Superior temporal gyrus (tissue), 1 donor: ENCODE data around the gene HSPG2.
A peak's percentile ranks its signal among the peaks of the same experiment; 100 is the strongest.
"Not testable (repeated sequence)": the region's sequence is repeated elsewhere in the genome, so short reads cannot be mapped to it uniquely, and the experiment has no call there.

Experiments
- DNase-seq: peaks from one replicate; pipeline ENCODE4 v3.0.0-alpha.2; 2016; ENCODE audit errors: extremely low spot score

HSPG2 gene

DNA sequence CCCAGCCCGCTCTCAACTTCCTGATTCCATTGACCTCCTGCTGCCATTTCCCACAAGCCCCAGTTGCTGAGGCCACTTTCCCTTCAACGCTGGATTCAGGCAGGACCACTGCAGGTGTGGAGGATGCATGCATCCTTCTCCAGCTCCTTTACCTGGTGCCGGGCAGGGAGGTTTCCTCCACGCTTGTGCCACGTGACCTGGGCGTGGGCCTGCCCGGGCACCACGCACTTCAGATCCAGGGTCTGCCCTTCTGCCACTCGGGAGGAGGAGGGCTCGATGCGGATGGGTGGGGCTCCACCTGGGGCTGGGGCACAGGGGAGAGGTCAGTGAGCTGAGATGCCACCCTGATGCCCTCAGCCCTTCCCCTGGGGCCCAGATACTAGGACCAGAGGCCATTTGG lies 93.1 kb downstream of the HSPG2 start:
- DNase-seq: no peak

DNA sequence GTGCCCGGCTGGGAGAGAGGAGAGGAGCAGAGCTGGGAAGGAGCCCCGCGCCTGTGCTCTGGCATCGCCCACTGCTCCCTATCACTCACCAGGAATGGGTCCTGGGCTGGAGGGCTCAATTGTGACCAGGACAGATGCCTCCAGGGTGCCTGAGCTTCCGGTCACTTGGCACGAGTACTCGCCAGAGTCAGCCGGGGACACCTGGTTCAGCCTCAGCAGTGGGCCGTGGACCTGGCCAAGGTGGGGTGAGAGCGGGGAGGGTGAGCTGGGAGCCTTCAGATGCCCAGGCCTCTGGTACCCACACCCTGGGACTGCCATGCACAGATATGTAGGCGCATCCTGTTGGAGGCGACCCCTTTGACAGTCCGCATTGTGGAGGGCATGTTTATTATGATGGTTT lies 93.9 kb downstream of the HSPG2 start:
- no peak for DNase-seq

DNA sequence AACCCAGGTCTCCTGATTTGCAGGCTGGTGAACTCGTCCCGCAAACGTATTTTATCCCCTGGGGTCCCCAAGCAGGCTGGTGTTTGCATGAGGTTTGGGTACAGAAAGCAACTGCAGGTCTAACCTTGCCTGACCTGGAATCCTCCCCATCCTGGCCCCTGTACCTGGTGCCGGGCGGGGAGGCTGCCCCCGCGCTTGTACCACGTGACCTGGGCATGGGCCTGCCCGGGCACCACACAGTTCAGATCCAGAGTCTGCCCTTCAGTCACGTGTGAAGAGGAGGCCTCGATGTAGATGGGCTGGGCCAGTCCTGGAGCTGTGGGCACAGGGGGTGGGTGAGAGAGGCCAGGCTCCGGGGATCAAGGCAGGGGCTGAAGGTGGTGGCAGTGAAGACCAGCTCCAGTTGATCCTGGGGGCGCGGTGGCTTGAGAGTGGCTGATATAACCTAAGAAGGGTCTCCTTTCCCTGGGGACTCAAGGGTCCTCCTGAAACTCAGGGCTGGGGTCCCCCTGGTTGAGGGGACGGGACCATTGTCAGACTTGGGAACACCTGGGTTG lies 94.4 kb downstream of the HSPG2 start:
- DNase-seq: no peak

DNA sequence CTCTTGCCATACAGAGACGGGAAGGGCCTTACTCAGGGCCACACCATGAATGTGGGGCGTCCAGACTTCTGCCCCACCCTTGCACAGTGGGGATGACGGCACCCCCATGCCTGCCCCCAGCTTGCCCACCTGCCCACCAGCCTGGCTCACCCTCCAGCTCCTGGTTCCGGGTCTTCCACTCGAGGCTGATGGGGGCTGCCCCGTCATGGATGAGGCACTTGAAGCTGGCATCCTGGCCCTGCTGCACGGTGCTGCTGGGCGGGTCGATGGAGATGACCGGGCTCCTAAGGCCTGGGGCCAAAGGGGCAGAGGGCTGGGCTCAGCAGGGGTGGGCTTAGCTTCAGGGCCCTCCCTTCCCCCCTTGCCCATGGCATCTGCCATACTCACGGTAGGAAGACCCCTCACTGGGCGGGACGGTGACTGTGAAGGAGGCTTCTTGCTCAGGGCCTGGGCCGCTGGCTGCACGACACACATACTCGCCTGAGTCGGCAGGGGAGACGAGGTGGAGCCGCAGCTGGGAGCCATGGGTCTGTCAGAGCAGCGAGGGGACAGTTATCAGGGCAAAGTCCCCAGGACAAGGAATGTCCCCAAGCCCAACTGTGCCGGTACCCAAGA lies 95.2 kb downstream of the HSPG2 start:
- no peak for DNase-seq

DNA sequence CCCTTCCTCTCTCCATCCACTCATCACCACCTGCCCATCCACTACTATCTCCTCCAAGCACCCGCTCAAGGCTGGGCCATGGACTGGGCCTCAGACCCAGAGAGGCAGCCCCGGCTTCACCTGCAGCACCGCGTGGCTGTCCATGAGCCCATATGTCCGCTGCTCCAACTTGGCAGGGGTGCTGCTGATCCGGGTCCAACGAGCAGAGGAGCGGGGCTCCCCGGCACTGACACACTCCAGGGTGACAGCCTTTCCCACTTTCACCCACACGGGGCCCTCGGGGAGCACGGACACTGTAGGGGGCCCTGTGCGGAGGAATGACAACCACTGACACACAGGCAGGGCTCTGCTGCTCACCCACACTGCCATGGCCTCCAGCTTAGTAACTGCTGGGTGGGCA lies 96.1 kb downstream of the HSPG2 start:
- DNase-seq: no peak

DNA sequence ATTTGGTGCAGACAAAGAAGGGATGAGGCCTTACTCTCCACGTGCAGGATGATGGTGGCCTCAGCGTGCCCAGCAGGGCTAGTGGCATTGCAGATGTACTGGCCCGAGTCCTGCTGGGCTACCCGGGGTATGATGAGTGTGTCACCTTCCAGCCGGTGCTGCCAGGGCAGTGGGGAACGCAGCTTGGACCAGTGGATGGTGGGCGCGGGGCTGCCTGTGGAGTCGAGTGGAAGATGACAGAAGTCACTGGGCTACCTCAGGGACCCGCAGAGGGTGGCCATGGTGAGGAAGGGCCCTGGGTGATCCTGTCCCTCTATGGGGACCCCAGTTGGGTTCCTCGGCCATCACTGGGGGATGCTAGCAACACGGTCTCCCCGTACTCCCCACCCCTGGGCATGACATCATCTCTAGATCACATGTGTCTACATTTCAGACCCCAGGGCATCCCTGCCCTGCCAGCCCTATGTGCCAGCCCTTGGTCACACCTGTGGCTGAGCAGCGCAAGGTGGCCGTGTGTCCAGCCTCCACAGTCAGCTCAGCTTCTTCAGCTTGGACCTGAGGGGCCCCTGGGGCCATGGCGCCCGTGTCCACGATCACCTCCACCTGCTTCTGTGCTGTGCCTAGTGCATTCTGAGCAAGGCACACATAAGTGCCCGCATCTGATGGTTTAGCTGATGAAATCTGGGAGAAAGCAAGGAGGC lies 97.6 kb downstream of the HSPG2 start:
- DNase-seq: no peak

DNA sequence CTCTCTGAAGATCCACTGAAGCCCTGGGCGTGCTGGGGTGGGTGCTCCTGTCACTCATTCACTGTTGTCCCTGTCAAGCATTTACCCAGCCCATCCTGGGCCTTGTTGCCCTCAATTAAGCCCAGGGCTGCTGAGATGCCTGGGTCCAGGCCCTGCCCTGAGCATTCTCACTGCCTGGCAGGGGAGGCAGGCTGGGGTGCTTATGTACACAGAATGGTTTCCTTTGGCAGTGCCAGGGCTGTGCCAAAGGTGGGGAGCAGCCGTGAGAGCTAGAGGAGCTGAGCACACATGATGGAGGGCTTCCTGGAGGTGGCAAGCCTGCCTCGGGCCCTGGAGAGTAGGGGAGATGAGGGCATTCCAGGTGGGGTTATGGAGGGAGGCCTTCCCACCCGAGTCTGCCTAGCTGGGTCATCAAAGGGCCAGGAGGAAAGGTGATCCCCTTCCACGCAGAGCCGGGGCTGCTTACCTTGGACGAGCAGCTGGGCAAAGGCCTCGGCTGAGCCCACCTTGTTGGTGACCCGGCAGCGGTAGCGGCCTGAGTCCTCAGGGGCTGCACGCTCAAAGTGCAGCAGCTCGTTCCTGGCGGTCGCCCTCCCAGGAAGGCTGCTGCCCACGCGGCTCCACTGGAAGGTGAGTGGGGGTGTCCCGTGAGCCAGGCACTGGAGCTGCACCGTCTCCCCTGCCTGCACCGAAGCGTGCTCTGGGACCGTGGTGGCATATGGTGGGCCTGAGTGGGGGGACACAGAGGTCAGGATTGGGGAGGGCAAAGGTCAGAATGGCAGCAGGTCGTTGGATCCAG lies 98.6 kb downstream of the HSPG2 start:
- DNase-seq: no peak

DNA sequence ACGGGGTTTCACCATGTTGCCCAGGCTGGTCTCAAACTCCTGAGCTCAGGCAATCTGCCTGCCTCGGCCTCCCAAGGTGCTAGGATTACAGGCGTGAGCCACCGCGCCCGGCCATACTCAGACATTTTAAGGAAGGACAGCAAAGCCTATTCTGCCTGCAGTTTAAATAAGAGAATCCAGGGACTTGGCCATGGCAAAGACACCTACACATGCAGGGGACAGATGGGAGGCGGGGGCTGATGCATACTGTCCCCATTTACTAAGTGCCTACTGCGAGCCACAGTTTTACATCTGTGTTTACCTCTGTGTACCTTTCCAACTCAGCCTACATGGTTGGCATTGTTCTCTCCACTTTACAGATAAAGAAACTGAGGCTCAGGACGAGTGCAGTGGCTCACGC lies 99.6 kb downstream of the HSPG2 start:
- peak; percentile 30 for DNase-seq

DNA sequence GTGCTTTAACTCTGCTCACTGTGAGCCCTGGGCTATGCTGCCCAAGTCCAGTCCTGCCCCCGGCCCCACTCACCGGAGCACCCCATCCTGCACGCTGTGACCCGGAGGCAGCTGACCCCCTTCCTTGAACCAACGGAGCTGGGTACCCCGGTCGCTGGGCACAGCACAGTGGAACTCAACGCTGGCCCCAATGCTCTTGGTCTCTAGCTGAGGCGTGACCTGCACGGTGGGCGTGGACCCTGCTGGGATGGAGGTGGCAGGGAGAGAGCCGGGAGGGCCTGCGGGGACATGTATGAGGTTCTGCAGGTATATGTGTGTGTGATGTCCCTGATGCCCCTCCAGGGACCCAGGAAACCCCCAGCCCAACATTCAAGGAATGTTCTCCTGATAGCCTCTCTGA lies 100.4 kb downstream of the HSPG2 start:
- DNase-seq: no peak

DNA sequence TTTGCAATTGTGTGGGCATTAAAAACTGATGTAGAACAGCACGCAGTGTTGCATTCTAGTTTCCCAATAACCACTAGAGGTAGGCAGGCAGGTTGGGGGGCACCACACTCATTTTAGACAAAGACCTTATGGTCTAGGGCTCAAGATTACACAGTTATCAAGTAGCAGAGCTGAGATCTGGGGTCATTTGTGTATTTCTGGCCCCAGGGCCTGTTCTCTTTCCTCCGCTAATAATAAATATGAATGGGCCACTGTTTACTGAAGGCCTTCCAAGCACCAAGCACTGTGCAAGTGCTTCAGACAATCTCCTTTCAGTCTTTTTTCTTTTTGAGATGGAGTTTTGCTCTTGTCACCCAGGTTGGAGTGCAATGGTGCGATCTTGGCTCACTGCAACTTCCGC lies 101.1 kb downstream of the HSPG2 start:
- no peak for DNase-seq

DNA sequence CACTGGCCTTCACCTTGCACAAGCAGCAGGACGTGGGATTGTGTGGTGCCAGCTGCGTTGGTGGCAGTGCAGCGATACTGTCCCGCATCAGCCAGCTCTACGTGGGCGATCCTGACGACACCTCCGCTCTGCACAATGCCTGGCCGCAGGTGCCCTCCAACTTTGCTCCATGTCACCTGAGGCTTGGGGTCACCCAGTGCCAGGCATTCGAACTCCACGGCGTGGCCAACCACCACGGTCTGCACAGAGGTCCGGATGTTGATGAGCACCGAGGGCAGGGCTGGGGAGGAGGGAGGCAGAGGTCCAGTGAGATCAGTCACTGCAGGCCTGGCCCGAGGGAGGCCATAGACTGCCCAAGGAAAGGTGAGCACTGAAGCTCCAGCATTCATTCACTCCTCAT lies 102.4 kb downstream of the HSPG2 start:
- no peak for DNase-seq

DNA sequence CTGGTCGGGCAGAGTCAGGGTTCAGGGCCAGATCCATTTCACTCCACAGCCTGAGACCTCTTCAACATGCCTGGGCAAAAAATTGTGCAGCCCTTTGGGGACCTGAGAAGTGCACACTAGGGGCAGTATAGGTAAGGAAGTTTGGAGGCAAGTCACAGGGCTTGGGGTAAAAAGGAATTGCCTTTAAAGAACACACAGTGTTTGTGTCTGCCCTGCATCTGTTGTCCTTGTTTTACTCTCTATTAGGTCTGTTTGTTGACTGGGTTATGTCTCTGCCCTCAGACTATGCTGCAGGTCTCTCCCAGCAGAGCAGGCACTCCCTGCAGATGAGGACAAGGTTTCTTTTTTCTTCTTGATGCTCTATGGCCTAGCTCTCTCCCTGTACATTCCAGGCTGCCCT lies 103.0 kb downstream of the HSPG2 start:
- DNase-seq: no peak

DNA sequence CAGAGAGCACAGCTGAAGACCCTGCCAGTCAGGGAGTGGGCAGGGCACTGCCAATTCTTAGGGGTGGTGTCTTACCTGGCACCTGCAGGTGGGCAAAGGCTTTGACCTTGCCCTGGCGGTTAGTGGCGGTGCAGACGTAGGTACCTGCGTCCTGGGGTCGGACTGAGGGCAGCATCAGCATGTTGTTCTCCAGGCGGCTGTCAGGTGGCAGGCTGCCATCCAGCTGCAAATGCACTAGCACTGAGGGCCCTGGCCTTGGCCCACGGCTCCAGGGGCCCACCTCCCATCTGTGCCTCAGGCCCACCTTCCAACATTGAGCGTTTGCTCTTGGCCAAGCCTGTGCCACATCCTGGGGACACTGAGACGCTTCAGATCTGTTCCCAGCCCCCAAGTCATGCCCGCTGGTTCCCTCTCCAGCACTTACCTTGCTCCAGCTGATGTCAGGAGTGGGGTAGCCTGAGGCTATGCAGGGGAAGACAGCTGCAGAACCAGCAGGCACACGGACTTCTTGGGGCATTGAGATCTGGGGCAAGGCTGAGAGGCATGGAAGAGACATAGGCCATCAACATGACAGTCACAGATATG lies 103.6 kb downstream of the HSPG2 start:
- no peak for DNase-seq

DNA sequence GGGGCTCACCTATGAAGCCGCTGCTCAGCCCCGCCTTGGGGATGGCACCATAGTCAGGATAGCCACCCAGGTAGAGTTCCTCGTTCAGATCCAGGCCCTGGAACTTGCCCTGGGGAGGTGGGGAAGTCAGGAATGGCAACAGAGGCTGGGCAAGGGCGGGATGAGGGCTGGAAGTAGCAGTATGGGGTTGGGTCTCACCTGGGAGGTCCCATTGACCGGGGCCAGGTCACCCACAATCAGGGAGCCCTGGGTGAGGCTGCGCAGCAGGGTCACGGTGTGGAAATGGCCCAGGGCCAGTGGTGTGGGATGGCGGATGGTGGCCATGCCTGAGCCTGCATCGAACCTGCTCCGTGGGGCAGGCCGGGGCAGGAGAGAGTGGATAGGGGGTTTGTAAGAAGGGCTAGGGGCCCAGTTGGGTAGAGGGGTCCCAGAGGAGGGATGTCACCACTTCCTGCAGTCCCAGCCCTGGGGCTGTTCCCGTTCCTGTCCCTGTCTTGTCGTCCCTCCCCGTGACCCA lies 105.6 kb downstream of the HSPG2 start:
- no peak for DNase-seq

DNA sequence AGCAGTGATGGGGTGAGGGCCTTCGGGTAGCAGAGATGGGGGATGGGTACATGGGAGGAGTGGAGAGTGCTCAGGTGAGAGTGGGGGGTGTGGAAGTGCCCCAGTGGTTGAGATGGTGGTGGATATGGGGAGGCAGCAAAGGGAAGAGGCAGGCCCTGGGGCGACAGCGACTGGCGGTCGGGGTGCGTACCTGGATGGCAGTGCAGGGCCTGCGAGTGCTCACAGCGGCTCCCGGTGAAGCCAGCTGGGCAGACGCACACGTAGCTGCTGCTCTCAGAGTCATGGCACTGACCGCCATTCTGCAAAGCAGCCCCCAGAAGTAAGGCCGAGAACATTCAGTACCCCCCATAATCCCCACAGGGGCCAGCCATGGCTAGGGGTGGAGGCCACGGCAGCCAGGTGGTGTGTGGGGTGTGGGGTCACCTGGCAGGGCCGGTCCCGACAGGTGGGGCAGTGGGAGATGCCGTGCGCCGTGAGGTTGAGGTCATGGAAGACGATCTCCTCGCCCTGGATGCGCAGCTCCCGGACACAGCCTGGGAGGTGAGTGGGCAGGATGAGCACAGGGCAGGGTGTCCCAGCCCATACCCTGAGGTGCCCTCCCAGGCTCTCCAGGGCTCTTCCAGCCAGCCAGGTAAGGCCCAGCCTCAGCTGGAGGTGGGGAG lies 106.2 kb downstream of the HSPG2 start:
- no peak for DNase-seq

DNA sequence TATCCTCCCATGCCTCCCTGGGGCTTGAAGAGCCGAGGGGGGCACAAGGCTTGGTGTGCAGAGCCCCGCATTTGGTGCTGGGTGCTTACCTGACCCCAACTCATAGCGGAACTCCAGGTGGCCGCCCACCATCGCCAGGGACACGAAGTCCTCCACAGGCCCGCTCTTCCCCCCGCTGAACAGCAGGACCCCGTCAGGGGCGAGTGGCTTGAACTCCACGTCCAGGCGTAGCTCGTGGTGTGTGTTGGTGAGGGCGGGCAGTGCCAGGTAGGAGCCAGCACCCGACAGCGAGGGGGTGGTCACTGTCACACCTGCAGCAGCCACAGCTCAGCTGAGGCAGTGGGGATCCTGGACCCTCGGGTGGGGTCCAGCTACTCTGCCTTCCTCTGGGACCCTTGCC lies 107.8 kb downstream of the HSPG2 start:
- no peak for DNase-seq

DNA sequence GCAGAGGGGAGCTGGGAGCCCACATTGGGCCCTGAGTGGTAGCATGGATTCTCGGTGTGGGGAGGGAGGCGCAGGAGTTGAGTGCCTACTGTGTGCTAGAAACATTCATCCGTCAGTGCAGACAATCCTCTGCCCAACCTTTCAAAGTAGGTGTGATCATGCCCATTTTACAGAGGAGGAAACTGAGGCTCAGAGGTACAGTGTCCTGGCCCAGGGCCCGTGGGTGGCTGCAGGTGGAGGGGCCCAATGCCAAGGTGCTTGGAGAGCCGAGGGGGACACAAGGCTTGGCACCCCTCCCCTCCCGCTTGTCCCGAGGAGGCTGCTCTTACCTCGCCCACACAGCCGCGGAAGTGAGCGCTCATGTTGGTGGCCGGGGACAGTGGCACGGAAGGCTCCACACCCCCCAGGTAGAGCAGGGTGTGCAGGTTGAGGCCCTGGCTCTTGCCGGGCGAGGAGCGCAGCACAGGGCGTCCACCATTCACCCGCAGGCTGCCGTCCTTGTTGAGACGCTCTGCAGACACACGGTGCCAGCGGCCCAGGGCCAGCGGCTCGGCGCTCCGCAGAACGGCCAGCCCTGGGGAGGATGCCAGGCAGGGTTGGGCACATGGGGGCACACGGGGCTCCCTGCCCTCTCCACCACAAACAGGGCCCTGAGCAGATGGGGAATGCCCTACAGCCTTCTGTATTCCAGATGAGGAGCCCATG lies 108.5 kb downstream of the HSPG2 start:
- DNase-seq: no peak

DNA sequence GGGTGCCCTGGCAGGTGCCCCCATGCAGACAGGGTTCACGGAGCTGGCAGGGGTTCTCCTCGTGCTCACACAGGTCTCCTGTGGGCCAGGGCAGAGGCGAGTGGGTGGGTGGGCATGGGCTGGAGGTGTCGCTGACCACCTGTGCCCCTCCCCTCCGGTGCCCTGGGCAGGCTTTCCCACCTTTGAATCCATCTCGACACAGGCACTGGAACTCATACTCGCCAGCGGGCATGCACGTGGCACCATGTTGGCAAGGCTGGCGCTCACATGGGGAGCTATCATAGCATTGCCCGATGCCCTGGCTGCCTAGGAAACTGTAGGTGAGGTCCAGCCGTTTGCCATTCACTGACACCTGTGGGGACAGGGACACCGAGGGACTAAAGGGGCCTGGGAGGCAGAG lies 109.0 kb downstream of the HSPG2 start:
- no peak for DNase-seq

DNA sequence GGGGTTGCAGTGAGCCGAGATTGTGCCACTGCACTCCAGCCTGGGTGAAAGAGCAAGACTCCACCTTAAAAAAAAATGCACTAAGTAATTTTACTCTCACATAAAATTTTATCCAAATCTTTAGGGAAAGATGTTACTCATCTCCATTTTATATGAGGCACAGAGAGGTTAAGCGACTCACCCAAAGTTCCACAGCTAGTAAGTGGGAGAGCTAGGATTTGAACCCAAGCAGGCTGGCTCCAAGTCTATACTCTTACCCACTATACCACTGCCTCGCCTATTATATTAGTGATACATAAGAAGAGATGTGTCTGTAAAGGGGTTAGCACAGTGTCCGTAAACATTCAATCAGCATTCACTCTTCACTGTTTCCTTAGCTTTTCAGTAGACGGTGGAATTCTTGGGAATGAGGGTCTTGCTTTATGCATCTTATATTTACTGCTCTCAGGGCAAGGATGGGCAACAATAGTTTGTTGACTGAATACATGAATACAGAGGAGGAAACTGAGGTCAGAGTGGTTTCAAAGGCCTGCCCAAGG lies 109.9 kb downstream of the HSPG2 start:
- DNase-seq: no peak

DNA sequence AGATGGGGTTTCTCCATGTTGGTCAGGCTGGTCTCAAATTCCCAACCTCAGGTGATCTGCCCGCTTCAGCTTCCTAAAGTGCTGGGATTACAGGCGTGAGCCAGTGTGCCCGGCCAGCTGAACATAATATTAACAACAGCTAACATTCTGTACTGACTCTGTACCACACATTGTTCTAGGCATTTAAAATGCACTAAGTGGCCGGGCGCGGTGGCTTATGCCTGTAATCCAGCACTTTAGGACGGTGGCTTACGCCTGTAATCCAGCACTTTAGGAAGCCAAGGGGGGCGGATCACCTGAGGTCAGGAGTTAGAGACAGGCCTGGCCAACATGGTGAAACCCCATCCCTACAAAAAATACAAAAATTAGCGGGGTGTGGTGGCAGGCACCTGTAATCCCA lies 110.4 kb downstream of the HSPG2 start:
- DNase-seq: not testable (repeated sequence)

DNA sequence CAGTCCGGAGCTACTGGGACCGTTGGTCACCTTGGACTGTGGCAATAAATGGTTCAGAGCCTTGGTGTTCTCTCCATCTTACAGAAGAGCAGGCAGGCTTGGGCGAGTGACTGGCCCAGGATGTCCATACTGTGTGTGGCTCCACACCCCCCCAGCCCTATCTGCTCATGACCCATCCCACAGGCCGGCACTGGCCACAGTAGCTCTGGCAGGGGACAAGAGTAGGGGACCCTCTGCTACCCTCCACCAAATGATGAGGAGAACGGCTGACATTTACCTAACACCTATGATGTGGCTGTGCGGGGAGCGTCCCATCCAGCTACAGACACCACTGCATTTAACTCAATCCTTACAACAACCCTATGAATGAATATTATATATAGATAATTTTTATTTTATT lies 111.7 kb downstream of the HSPG2 start:
- no peak for DNase-seq
